CD1c-positive myeloid dendritic cell (primary cell): Measurements from ENCODE around the gene MFGE8.

Experiments
- DNase-seq: peaks from one replicate; pipeline ENCODE4 v3.0.0-alpha.2; 2016; ENCODE audit errors: extremely low spot score

MFGE8 gene

DNA sequence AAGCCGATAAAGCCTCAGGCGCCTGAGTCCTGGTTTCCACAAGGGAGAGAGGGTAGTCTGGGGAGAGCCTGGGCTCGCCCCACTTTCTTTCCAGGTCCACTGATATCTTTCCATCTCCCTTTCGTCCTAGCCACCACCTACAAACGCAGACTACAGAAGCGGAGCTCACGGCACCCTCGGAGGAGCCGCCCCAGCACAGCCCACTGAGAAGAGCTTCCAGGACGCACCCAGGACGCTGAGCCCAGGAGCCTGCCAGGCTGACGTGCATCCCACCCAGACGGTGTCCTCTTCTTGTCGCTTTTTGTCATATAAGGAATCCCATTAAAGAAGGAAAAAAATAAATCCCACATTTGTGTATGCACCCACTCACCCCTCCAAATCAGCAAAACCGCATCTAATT lies 38.9 kb downstream of the MFGE8 start:
- DNase-seq, result no peak

DNA sequence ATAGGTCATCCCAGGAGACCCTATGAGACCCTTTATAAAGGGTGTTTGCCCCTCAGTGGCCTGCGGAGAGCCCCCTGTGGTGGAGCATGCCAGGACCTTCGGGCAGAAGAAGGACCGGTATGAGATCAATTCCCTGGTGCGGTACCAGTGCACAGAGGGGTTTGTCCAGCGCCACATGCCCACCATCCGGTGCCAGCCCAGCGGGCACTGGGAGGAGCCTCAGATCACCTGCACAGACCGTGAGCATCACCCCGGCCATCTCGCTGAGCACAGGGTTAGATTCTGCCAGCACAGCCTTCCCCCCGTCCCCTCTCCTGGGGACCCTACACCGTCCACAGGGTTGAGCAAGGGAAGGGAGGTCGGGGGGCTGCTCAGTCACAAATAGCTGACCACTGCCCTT lies 39.4 kb downstream of the MFGE8 start:
- DNase-seq, result no peak

DNA sequence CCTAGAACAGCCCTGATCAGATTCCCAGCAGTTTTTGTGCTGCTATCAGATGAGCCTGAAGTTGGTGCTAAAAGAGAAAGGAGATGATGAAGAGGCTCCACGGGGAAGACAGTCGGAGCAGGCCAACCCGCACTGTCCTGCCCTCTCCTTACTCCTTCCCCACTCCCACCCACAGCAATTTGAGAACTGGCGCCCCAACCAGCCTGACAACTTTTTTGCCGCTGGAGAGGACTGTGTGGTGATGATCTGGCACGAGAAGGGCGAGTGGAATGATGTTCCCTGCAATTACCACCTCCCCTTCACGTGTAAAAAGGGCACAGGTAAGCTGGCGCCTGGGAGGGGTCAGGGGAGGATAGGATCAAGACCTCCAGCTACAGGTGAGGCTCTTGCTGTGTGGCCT lies 40.5 kb downstream of the MFGE8 start:
- no peak for DNase-seq

DNA sequence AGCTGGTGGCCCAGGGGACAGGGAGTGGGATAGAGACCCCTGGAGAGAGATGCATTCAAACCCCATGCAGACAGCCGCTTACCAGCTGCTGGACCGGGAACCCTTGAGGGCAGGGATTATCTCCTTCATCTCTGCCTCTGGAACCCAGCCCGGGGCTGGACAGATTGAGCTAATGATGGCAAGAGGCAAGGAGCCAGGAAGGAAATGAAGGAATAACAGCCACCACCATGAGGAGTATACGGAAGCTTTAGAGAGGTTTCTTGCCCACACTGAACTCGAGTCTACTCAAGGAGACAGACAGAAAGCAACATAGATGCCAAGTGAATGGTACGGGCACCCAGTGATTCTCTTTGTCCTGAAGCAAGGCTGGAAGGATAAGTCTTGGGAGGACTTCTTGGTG lies 41.1 kb downstream of the MFGE8 start:
- DNase-seq, result no peak

DNA sequence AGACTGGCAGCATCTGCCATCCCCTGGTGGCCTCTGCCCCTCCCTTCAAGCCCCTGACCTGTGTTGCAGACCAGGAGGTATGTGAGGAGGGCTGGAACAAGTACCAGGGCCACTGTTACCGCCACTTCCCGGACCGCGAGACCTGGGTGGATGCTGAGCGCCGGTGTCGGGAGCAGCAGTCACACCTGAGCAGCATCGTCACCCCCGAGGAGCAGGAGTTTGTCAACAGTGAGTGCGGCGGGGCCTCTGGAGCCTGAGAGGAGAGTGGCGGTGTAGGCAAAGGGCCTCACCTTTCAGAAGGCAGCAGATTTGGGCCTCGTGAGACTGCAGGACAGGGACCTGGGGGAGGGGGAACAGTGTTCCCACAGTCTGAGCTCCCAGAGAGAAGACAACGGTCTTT lies 41.9 kb downstream of the MFGE8 start:
- no peak for DNase-seq

DNA sequence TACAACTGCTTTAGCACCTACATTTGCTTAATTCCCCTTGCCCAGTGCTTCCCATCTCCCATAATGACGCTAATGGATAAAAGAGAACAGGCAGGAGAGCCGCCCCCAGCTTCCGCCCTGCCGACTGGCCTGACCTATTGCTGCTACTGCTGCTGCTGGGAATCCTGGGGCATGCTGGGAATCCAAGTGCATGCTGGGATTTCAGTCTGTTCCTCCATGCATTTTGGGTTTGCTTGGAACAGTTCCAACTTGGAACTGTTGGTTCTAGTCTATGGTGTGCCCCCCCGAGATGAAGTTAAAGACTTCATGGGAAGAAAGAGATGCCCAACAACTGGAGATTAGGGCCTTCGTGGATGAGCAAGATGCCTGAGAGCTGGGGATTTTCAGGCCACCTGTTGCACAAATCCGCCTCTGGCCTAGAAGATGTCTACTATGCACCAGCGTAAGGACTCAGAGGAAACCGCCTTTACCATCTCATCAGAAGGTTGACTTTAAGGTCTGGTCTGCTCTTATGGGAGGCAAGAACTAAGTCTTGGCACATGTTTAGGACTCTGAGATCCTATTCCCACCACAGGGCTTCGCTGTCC lies 46.8 kb downstream of the MFGE8 start:
- no peak for DNase-seq

DNA sequence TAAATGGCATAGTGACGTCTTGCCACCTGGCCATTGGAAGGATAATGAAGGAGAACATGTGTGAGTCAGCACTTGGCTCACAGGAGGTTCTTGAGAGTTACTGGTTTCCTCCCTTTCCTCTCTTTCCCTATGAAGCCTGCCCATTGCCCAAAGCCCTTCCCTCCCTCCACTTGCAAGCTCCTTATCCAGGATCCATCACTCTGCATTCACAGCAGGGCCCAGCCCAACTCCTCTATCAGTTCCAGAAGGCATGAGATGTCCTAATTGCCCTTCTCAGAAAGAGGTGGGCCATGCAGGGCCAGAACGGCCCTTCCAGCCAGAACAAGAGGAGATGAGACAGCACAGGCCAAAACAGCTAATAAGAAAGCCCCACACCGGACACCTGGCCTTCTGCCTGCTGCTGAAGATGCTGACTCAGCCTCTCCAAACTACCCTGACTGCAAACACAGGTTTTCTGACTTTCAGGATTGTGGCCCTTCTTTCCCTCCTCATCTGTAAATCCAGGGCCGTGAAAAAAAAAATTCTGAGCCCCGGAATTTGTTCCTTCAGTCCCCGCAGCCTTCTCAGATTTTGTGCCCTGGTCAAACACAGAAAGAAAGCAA lies 47.6 kb downstream of the MFGE8 start:
- no peak for DNase-seq

DNA sequence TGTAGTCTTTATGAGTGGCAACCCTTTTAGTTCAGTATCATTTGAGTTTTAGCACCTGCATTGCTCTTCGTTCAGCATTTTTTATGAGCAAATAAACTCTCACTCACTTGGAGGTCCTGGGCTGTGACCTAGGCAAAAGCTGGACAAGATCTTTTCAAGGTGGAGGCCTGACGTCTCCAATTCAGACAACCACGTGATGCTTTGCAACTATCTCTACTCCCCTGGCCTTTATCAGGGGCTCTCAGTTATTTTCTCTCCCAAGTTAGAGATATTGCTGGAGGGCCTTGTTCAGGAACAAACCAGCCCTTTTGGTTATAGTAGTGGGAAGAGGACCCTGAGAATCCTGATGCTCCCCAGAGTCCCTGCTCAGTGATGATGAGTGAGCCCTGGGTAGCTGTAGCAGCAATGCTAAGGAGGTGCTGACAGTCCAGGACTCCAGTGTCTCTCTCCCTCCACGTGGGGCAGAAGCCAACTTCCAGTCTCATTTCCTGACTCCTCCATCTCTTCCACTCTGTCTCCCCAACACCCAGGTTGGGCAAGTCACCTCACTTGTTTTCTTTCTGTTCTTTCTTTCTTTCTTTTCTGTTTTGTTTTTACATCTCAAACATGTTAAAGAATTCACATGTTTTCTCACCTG lies 48.2 kb downstream of the MFGE8 start:
- no peak for DNase-seq

DNA sequence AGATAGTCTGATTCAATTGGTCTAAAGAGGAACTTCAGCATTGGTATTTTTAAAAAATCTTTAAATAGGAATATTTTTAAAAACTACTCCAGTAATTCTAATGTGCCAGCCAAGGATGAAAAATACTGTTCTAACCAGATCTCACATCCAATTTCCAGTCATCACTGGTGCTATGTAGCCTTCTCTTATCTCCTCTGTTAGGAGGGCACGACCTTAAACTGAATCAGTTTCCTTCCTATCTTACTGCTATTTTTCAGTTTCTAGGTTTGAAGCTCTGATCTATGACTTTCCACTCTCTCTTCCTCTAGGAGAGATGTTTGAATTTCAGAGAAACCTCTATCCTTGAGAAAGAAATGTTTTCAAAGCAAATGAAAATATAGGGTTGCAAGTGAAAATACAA lies 49.8 kb downstream of the MFGE8 start:
- DNase-seq, result no peak

DNA sequence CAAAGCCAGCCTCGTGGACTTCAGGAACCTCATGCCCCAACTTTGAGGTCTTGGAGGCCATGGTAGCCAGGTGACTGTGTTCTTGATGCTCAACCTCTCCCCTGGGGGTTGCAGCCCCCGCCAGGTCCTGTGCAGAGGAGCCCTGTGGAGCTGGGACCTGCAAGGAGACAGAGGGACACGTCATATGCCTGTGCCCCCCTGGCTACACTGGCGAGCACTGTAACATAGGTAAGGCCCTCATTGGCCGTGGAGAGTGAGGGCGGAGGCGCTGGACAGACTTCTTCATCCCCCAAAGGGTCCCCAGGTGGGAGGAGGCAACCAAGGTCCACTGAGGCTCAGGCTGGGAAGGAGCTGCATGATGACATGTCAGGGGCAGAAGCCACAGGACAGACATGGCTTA lies 53.0 kb downstream of the MFGE8 start:
- no peak for DNase-seq

DNA sequence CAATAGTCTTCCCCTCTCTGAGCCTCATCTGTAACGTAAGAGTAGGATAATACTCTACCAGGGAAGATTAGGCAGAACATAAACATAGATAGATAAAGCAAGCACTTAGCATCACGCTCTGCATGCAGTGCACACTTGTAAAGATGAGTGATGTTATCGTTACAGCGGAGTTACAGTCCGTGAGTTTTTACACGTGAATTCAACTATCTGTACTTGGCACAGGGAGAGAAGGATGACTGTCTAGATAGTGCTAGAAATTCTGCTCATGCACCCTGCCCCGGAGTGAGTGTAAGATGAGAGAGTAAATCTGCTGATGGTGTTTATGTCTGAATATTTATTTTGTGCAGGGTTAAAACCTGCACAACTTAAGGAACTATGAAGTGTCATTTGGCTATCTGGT lies 53.6 kb downstream of the MFGE8 start:
- no peak for DNase-seq

DNA sequence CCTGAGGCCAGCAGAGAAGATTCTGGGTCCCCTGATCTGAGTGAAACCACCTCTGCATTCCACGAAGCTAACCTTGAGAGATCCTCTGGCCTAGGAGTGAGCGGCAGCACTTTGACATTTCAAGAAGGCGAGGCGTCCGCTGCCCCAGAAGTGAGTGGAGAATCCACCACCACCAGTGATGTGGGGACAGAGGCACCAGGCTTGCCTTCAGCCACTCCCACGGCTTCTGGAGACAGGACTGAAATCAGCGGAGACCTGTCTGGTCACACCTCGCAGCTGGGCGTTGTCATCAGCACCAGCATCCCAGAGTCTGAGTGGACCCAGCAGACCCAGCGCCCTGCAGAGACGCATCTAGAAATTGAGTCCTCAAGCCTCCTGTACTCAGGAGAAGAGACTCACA lies 54.2 kb downstream of the MFGE8 start:
- DNase-seq, result no peak

DNA sequence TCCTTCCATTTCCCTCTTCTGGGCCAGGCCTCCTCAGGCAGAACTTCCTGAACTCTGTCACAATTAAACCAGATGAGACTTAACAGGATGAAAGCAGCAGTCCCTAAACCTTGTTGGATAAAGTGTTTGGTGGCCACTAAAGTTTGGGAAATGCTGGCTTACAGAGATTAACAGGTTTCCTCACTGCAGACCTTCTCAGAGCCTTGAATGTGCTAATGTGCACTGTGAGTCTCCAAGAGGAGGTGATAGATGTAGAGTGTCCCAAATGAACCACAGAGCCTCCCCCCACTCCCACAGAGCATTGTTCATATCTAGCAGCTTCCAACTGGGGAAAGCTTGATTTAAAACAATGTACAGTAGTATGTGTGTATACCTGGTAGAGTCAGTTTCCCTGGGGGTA lies 60.7 kb downstream of the MFGE8 start:
- DNase-seq, result no peak

DNA sequence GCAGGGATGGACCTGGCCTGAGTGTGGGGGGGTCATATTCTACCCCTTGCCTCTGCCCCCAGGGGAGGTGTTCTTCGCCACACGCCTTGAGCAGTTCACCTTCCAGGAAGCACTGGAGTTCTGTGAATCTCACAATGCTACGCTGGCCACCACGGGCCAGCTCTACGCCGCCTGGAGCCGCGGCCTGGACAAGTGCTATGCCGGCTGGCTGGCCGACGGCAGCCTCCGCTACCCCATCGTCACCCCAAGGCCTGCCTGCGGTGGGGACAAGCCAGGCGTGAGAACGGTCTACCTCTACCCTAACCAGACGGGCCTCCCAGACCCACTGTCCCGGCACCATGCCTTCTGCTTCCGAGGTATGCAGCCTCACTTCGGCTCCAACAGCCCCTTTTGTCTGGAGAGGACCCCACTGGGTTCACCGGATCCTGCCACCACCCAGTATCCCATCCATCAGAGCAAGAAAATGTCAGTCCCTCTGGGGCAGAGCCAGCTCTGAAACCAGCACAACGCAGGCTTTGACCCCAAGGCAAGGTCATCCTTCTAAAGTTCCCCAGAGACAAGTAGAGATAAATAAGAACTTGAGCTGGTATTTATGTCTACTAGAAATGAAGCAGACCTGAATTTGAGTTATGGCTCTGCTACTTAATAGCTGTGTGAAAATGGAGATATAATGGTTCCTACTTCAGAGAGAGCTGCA lies 63.7 kb downstream of the MFGE8 start:
- DNase-seq, result no peak
